ENCODE data around the gene LRP11. TPM values are rescaled to one million over a fixed set of nuclear protein-coding genes. Genes with fewer than 3 reads are reported as not detected.

The LRP11 gene
- total RNA-seq, 1 donor from 2014 or later, result 2.2 TPM

- TF ChIP-seq CTCF (IDR thresholded peaks at IDR 0.05), result no peak
- Histone ChIP-seq H3K27ac (no peak overlapping the region), H4K20me1 (ENCODE audit: low read depth) (no peaks in the 10 kb centered on the region), H3F3A (ENCODE audit: low read depth) (no peaks in the 10 kb centered on the region), H3K4me1 (no peaks in the 10 kb centered on the region), H3K4me2 (no peak overlapping the region), H3K36me3 (no peaks in the 10 kb centered on the region), H3K4me3 (no peak overlapping the region), H3K9me3 (ENCODE audit: low read depth) (no peaks in the 10 kb centered on the region), H3K27me3 (no peaks in the 10 kb centered on the region), H2AFZ (replicated peaks) (no peak overlapping the region), H3K79me2 (ENCODE audit: low read depth) (no peaks in the 10 kb centered on the region), H3K9ac (no peak overlapping the region)
- no peak overlapping the region for H3K4me3 Mint-ChIP-seq
- H3K4me1 Mint-ChIP-seq, result no peaks in the 10 kb centered on the region
- H3K9me3 Mint-ChIP-seq, result no peaks in the 10 kb centered on the region
- peaks cover 7% of the 10 kb centered on the region for H3K36me3 Mint-ChIP-seq
- H3K27me3 Mint-ChIP-seq (ENCODE audit: insufficient read depth, low read depth), result no peaks in the 10 kb centered on the region
- no peak for DNase-seq (ENCODE audit: low spot score)
- no peak overlapping the region for H3K27ac Mint-ChIP-seq
Measured at GRCh38 chr6:149825292-149825691, 38.9 kb downstream of the LRP11 start.

GRCh38 chr6:149823013-149823412 is 41.1 kb downstream of the LRP11 start:
- H3K36me3 ChIP-seq, result no peaks in the 10 kb centered on the region
- Mint-ChIP-seq H3K27me3 (ENCODE audit: insufficient read depth, low read depth) (no peaks in the 10 kb centered on the region), H3K36me3 (peaks cover 7% of the 10 kb centered on the region), H3K4me3 (no peak overlapping the region), H3K27ac (no peak overlapping the region), H3K9me3 (no peaks in the 10 kb centered on the region), H3K4me1 (no peaks in the 10 kb centered on the region)
- H3K27me3 ChIP-seq, result no peaks in the 10 kb centered on the region
- TF ChIP-seq EZH2 (IDR thresholded peaks at IDR 0.05) (no peak), EZH2phosphoT487 (IDR thresholded peaks at IDR 0.05) (no peak), CTCF (IDR thresholded peaks at IDR 0.05) (peak; percentile 29)
- no peaks in the 10 kb centered on the region for H4K20me1 ChIP-seq (ENCODE audit: low read depth)
- DNase-seq (ENCODE audit: low spot score), result no peak
- no peaks in the 10 kb centered on the region for H3K4me1 ChIP-seq
- H3K4me2 ChIP-seq, result no peak overlapping the region
- H3K27ac ChIP-seq, result no peak overlapping the region
- no peaks in the 10 kb centered on the region for H3K9me3 ChIP-seq (ENCODE audit: low read depth)
- H2AFZ ChIP-seq (replicated peaks), result no peak overlapping the region
- no peaks in the 10 kb centered on the region for H3K79me2 ChIP-seq (ENCODE audit: low read depth)
- H3K4me3 ChIP-seq, result no peak overlapping the region
- no peaks in the 10 kb centered on the region for H3F3A ChIP-seq (ENCODE audit: low read depth)
- no peak overlapping the region for H3K9ac ChIP-seq

GRCh38 chr6:149821492-149821891 is 42.7 kb downstream of the LRP11 start:
- Histone ChIP-seq H4K20me1 (ENCODE audit: low read depth) (no peaks in the 10 kb centered on the region), H3K36me3 (no peaks in the 10 kb centered on the region), H3K4me1 (no peaks in the 10 kb centered on the region), H3K27ac (no peak overlapping the region), H3K4me3 (no peak overlapping the region), H2AFZ (replicated peaks) (no peak overlapping the region), H3F3A (ENCODE audit: low read depth) (no peaks in the 10 kb centered on the region), H3K9me3 (ENCODE audit: low read depth) (no peaks in the 10 kb centered on the region), H3K9ac (no peak overlapping the region), H3K27me3 (no peaks in the 10 kb centered on the region), H3K79me2 (ENCODE audit: low read depth) (no peaks in the 10 kb centered on the region), H3K4me2 (no peak overlapping the region)
- no peak for TF ChIP-seq EZH2phosphoT487 (IDR thresholded peaks at IDR 0.05)
- TF ChIP-seq EZH2 (IDR thresholded peaks at IDR 0.05), result no peak
- no peak for TF ChIP-seq CTCF (IDR thresholded peaks at IDR 0.05)
- H3K4me1 Mint-ChIP-seq, result no peaks in the 10 kb centered on the region
- H3K27ac Mint-ChIP-seq, result no peak overlapping the region
- peaks cover 7% of the 10 kb centered on the region for H3K36me3 Mint-ChIP-seq
- H3K4me3 Mint-ChIP-seq, result no peak overlapping the region
- no peaks in the 10 kb centered on the region for H3K27me3 Mint-ChIP-seq (ENCODE audit: insufficient read depth, low read depth)
- H3K9me3 Mint-ChIP-seq, result no peaks in the 10 kb centered on the region
- no peak for DNase-seq (ENCODE audit: low spot score)

GRCh38 chr6:149820506-149820905 is 43.7 kb downstream of the LRP11 start:
- no peaks in the 10 kb centered on the region for H3K4me1 ChIP-seq
- H3K27me3 Mint-ChIP-seq (ENCODE audit: insufficient read depth, low read depth), result no peaks in the 10 kb centered on the region
- H3K9me3 ChIP-seq (ENCODE audit: low read depth), result no peaks in the 10 kb centered on the region
- DNase-seq (ENCODE audit: low spot score), result no peak
- H4K20me1 ChIP-seq (ENCODE audit: low read depth), result no peaks in the 10 kb centered on the region
- no peak overlapping the region for H3K27ac ChIP-seq
- H3K36me3 Mint-ChIP-seq, result peaks cover 7% of the 10 kb centered on the region
- H3K27ac Mint-ChIP-seq, result no peak overlapping the region
- H3K79me2 ChIP-seq (ENCODE audit: low read depth), result no peaks in the 10 kb centered on the region
- H3K4me3 Mint-ChIP-seq, result no peak overlapping the region
- no peak overlapping the region for H3K4me3 ChIP-seq
- no peaks in the 10 kb centered on the region for H3K36me3 ChIP-seq
- TF ChIP-seq EZH2 (IDR thresholded peaks at IDR 0.05) (no peak), EZH2phosphoT487 (IDR thresholded peaks at IDR 0.05) (no peak), CTCF (IDR thresholded peaks at IDR 0.05) (no peak)
- H3F3A ChIP-seq (ENCODE audit: low read depth), result no peaks in the 10 kb centered on the region
- H3K27me3 ChIP-seq, result no peaks in the 10 kb centered on the region
- no peak overlapping the region for H3K4me2 ChIP-seq
- no peak overlapping the region for H2AFZ ChIP-seq (replicated peaks)
- no peaks in the 10 kb centered on the region for H3K4me1 Mint-ChIP-seq
- no peaks in the 10 kb centered on the region for H3K9me3 Mint-ChIP-seq
- no peak overlapping the region for H3K9ac ChIP-seq

Measured in neural progenitor cell (in vitro differentiated cells).